HG02885 (cell line): ENCODE data around the gene ELP2.
"Not testable (repeated sequence)": the region's sequence is repeated elsewhere in the genome, so short reads cannot be mapped to it uniquely, and the experiment has no call there.

Experiments
- ATAC-seq: cut with Tn5 transposase; IDR thresholded peaks from one replicate; pipeline ENCODE4 v1.9.1; 2021; ENCODE audit warnings: mild to moderate bottlenecking; ENCODE audit not compliant: unreplicated experiment, poor library complexity

Gene ELP2

GRCh38 chr18:36155851-36156757 lies 26.4 kb downstream of the ELP2 start:
- ATAC-seq: no peak

GRCh38 chr18:36157441-36157840 lies 27.7 kb downstream of the ELP2 start:
- ATAC-seq: no peak

- no peak for ATAC-seq
Observed at GRCh38 chr18:36158266-36158867, 28.7 kb downstream of the ELP2 start.

GRCh38 chr18:36160959-36161371 lies 31.3 kb downstream of the ELP2 start:
- ATAC-seq: no peak

- no peak for ATAC-seq
Observed at GRCh38 chr18:36162981-36163380, 33.3 kb downstream of the ELP2 start.

GRCh38 chr18:36167692-36168218 lies 38.1 kb downstream of the ELP2 start:
- ATAC-seq: no peak

GRCh38 chr18:36168296-36168695 lies 38.6 kb downstream of the ELP2 start:
- ATAC-seq: not testable (repeated sequence)

GRCh38 chr18:36169938-36170337 lies 40.2 kb downstream of the ELP2 start:
- no peak for ATAC-seq

- no peak for ATAC-seq
Observed at GRCh38 chr18:36175481-36175880, 45.8 kb downstream of the ELP2 start.

- no peak for ATAC-seq
Observed at GRCh38 chr18:36176177-36176584, 46.5 kb downstream of the ELP2 start.

- ATAC-seq: no peak
Observed at GRCh38 chr18:36176711-36177110, 47.0 kb downstream of the ELP2 start.

GRCh38 chr18:36177913-36178312 lies 48.2 kb downstream of the ELP2 start:
- ATAC-seq: no peak

GRCh38 chr18:36179562-36180355 lies 50.1 kb downstream of the ELP2 start:
- ATAC-seq: no peak

GRCh38 chr18:36181441-36181840 lies 51.7 kb downstream of the ELP2 start:
- no peak for ATAC-seq

GRCh38 chr18:36181898-36182506 lies 52.3 kb downstream of the ELP2 start:
- no peak for ATAC-seq

- ATAC-seq: no peak
Observed at GRCh38 chr18:36183033-36183432, 53.3 kb downstream of the ELP2 start.

- no peak for ATAC-seq
Observed at GRCh38 chr18:36183987-36184386, 54.3 kb downstream of the ELP2 start.

GRCh38 chr18:36185157-36185556 lies 55.5 kb downstream of the ELP2 start:
- no peak for ATAC-seq

GRCh38 chr18:36185901-36186460 lies 56.3 kb downstream of the ELP2 start:
- no peak for ATAC-seq
